GM21447 (cell line): ENCODE measurements around the gene FAM193A.
"Not testable (repeated sequence)": the region's sequence is repeated elsewhere in the genome, so short reads cannot be mapped to it uniquely, and the experiment has no call there.

Source experiments
- ATAC-seq: cut with Tn5 transposase; IDR thresholded peaks from one replicate; pipeline ENCODE4 v1.9.1; 2021; ENCODE audit not compliant: unreplicated experiment

The FAM193A gene

DNA sequence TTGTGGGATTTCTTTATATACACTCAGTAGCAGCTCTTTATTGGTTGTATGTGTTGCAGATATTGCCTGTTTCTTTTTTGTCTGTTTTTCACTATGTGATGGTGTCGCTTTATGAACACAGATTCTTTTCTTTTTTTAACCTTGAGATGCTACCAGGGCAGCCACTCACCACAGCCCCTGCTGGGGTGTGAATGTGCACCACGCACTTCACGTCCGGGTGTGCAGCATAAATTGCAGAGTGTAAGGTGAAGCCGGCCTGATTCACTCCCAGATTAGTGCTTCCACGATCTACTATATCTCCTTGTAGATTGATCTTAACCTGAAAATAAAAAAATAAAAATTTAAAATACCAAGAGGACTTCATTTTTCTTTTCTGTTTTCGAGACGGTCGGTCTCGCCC lies 71.4 kb downstream of the FAM193A start:
- no peak for ATAC-seq

DNA sequence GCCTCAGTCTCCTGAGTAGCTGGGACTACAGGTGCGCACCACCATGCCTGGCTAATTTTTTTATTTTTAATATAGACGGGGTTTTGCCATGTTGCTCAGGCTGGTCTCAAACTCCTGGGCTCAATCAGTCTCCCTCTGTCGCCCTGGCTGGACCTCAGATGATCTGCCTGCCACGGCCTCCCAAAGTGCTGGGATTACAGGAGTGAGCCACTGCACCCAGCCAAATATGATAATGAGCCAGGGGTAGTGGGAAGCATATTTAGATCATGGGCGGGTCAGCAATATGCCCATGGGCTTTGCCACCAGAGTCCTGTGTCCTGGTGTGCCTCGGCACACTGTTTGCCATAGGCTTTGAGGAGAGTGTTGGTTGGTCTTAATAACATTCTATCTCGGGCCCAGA lies 71.8 kb downstream of the FAM193A start:
- no peak for ATAC-seq

- ATAC-seq = no peak
Measured at GRCh38 chr4:2615821-2616220, 79.4 kb downstream of the FAM193A start.

- no peak for ATAC-seq
Measured at GRCh38 chr4:2617955-2618354, 81.5 kb downstream of the FAM193A start.

- ATAC-seq = not testable (repeated sequence)
Measured at GRCh38 chr4:2618729-2619128, 82.3 kb downstream of the FAM193A start.

DNA sequence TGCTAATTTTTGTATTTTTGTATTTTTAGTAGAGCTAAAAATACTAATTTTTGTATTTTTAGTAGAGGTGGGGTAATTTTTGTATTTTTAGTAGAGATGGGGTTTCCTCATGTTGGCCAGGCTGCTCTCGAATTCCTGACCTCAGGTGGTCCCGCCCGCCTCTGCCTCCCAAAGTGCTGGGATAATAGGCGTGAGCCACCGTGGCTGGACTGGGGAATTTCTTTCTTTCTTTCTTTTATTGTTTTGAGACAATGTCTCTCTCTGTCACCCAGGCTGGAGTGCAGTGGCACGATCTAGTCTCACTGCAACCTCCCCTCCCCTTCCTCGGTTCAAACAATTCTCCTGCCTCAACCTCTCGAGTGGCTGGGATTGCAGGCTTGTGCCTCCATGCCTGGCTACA lies 83.0 kb downstream of the FAM193A start:
- ATAC-seq = no peak

DNA sequence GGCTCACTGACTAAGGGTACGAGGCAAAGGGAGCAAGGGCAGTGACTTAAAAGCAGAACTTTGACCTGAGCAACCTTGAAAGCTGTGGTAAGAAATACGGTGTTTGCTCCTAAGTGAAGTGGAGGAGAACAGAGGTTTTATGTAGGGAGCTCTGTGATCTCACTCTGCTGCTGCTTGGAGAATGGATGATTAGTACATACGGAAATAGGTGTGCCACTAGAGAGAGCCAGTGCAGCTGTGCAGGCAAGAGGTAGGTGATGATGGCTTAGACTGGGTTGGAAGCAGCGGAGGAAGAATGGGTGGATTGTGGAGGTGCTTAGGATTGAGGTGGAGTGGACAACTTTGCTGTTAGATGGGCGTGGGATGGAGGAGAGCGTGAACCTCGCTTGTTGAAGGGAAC lies 85.0 kb downstream of the FAM193A start:
- ATAC-seq = no peak

GRCh38 chr4:2623442-2623841 lies 87.0 kb downstream of the FAM193A start:
- ATAC-seq = no peak

DNA sequence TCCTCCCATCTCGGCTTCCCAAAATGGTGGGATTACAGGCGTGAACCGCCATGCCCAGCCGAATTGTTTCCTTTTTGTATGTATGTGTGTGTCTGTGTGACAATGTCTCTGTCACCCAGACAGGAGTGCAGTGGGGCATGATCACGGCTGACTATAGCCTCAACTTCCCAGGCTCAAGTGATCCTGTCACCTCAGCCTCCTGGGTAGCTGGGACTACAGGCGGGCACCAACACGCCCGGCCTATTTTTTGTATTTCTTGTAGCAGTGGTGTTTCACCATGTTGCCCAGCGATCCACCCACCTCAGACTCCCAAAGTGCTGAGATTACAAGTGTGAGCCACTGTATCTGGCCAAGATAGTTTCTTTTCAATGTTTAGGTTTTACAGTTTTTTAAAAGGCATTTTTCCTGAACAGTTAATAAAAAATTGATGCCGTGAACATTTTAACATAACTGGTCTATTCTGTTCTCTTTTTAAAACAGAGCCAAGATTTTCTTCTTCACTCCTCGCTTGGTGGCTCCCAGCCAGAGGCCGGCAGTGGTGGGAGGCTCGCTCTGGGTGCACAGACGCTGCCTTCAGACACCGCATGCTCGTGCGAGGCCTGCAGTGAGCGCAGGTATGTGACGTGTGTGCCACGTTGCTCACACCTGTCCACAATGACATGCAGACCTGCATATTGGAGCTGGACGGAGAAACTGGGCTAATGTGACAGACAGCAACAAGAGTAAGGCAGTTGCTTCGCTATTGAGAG lies 88.5 kb downstream of the FAM193A start:
- no peak for ATAC-seq

DNA sequence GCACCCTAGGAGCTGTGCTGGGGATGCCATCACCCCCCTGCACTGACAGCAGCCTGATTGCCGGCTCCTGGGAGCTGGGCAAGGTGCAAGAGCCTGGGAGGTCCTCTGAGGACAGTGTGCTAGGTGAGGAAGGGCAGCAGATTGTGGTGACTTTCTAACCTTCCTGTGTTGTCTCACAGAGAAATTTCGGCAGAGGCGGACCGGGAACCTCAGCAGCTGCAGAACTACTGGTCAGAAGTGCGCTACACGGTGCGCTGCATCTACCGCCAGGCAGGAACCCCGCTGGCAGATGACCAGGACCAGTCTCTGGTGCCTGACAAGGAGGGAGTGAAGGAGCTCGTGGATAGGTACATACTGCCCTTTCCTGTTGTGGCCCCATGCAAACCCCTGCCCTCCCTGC lies 89.8 kb downstream of the FAM193A start:
- no peak for ATAC-seq

- no peak for ATAC-seq
Measured at GRCh38 chr4:2630556-2631273, 94.3 kb downstream of the FAM193A start.

DNA sequence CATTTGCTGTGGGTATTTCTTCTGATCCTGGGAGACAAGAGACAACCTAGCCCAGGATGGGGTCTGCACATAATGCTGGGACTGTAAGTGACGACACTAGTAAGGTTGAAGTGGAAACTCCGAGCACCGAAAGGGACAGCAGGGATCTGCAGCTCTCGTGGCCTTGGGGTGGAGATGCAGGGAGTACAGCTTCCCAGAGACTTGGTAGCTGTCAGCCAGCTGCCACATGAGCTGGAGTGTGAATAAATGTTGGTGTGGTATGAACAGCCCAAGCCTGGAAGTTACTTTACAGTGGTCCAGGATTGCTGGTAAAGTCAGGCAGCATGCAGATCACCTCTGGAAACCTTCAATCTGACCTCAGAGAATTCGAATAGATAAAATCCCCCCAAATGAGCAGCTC lies 97.6 kb downstream of the FAM193A start:
- ATAC-seq = no peak

GRCh38 chr4:2636331-2636730 lies 99.9 kb downstream of the FAM193A start:
- ATAC-seq = no peak

DNA sequence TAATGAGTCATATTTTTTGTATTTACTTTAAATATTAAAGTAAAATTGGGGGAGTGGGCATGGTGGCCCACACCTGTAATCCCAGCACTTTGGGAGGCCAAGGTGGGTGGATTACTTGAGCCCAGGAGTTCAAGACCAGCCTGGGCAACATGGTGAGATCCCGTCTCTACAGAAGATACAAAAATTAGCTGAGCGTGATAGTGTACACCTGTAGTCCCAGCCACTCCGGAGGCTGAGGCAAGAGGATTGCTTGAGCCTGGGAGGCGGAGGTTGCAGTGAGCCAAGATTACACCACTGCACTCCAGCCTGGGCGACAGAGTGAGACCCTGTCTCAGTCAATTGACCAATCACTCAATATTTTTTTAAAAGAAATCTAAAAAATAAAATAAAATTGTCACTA lies 100.5 kb downstream of the FAM193A start:
- not testable (repeated sequence) for ATAC-seq

- no peak for ATAC-seq
Measured at GRCh38 chr4:2637956-2638552, 101.6 kb downstream of the FAM193A start.

DNA sequence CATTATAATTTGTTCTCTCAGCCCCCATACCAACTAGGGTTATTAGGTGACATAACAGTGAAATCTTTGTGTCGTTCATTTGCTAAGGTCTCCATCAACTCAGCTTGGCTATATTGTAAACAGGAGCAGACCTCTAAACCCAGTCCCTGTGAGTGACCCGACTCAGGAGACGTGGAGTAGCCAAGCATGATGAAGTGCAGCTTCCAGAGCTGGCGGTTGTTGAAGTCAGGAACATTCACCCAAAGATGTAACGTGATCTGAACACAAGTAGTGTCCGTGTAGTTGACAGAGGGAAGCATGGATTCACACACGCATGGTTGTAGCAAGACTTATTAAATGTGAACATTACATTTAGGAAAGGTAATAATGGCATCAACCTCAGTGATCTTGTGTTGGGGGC lies 102.3 kb downstream of the FAM193A start:
- no peak for ATAC-seq

GRCh38 chr4:2642968-2643367 lies 106.5 kb downstream of the FAM193A start:
- ATAC-seq = no peak

DNA sequence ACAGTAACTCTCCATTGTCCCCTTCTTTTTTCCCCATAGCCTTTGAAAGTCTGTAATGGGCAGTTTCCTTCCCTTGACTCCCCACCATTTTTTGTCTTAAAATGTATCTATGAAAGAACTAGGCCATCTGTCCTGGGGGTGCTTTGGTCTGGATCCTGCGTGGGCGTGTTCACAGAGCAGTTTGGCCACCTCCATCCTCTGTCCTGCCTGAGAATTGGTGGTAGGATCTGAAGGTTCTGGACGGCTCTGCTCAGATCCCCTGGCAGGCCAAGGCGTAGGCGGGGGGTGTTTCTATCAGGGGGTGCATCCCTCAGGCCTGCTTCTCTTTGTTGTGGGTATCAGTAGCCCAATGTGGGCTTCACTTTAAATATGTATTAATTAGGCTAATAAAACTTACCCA lies 107.1 kb downstream of the FAM193A start:
- ATAC-seq = no peak

GRCh38 chr4:2646396-2647149 lies 110.1 kb downstream of the FAM193A start:
- ATAC-seq = no peak

- ATAC-seq = no peak
Measured at GRCh38 chr4:2647403-2648158, 111.1 kb downstream of the FAM193A start.
